Measurements from ENCODE around the gene CTXN1. TPM values are rescaled to one million over a fixed set of nuclear protein-coding genes. Genes with fewer than 3 reads are reported as not detected.

CTXN1 gene
- total RNA-seq, 1 experiment from 2014 or later = 71.7 TPM

GRCh38 chr19:7968796-7969554 lies 43.0 kb upstream of the CTXN1 start:
- H3K4me1 ChIP-seq (ENCODE audit: insufficient read depth, low read length, poor library complexity, severe bottlenecking) = no peaks in the 10 kb centered on the region
- BruUV-seq (replicated peaks) = no TSS peak
- POLR2A ChIA-PET (ENCODE audit: low non-redundant PET) = no interaction called here
- no peak overlapping the region for H3K27ac ChIP-seq (ENCODE audit: low read depth, low read length, poor library complexity, severe bottlenecking)
- intact Hi-C loops (cut with micrococcal nuclease; ENCODE audit: unreplicated experiment) = no loop called here
- peaks cover 60% of the 10 kb centered on the region for H3K36me3 ChIP-seq (ENCODE audit: insufficient read depth, low read length, poor library complexity, severe bottlenecking)
- H3K27me3 ChIP-seq (replicated peaks; ENCODE audit: insufficient read depth, low read depth, low read length, poor library complexity) = no peaks in the 10 kb centered on the region
- no peak overlapping the region for H3K4me3 ChIP-seq (ENCODE audit: low read depth, low read length, poor library complexity, severe bottlenecking)
- CTCF ChIA-PET = no interaction called here
- no peak for DNase-seq (ENCODE audit: low spot score)
- TF ChIP-seq EZH2 (IDR thresholded peaks at IDR 0.05; ENCODE audit: borderline replicate concordance, low read depth, low read length, poor library complexity, severe bottlenecking) = no peak
- TF ChIP-seq CTCF (conservative IDR thresholded peaks at IDR 0.05; ENCODE audit: low read depth, low read length) = no peak
- no peaks in the 10 kb centered on the region for H3K9me3 ChIP-seq (ENCODE audit: low read depth, low read length, poor library complexity, severe bottlenecking)

GRCh38 chr19:7968008-7968795 lies 42.3 kb upstream of the CTXN1 start:
- intact Hi-C loops (cut with micrococcal nuclease; ENCODE audit: unreplicated experiment) = no loop called here
- H3K9me3 ChIP-seq (ENCODE audit: low read depth, low read length, poor library complexity, severe bottlenecking) = no peaks in the 10 kb centered on the region
- no TSS peak for BruUV-seq (replicated peaks)
- no peaks in the 10 kb centered on the region for H3K4me1 ChIP-seq (ENCODE audit: insufficient read depth, low read length, poor library complexity, severe bottlenecking)
- H3K36me3 ChIP-seq (ENCODE audit: insufficient read depth, low read length, poor library complexity, severe bottlenecking) = peaks cover 59% of the 10 kb centered on the region
- POLR2A ChIA-PET (ENCODE audit: low non-redundant PET) = no interaction called here
- no peak overlapping the region for H3K4me3 ChIP-seq (ENCODE audit: low read depth, low read length, poor library complexity, severe bottlenecking)
- no peak for DNase-seq (ENCODE audit: low spot score)
- no peak for TF ChIP-seq EZH2 (IDR thresholded peaks at IDR 0.05; ENCODE audit: borderline replicate concordance, low read depth, low read length, poor library complexity, severe bottlenecking)
- TF ChIP-seq CTCF (conservative IDR thresholded peaks at IDR 0.05; ENCODE audit: low read depth, low read length) = no peak
- no peak overlapping the region for H3K27ac ChIP-seq (ENCODE audit: low read depth, low read length, poor library complexity, severe bottlenecking)
- H3K27me3 ChIP-seq (replicated peaks; ENCODE audit: insufficient read depth, low read depth, low read length, poor library complexity) = no peaks in the 10 kb centered on the region
- CTCF ChIA-PET = no interaction called here

GRCh38 chr19:7965921-7966665 lies 40.2 kb upstream of the CTXN1 start:
- DNase-seq (ENCODE audit: low spot score) = no peak
- intact Hi-C loops (cut with micrococcal nuclease; ENCODE audit: unreplicated experiment) = no loop called here
- H3K4me3 ChIP-seq (ENCODE audit: low read depth, low read length, poor library complexity, severe bottlenecking) = no peak overlapping the region
- POLR2A ChIA-PET (ENCODE audit: low non-redundant PET) = no interaction called here
- no peaks in the 10 kb centered on the region for H3K9me3 ChIP-seq (ENCODE audit: low read depth, low read length, poor library complexity, severe bottlenecking)
- BruUV-seq (replicated peaks) = no TSS peak
- H3K27ac ChIP-seq (ENCODE audit: low read depth, low read length, poor library complexity, severe bottlenecking) = no peak overlapping the region
- H3K36me3 ChIP-seq (ENCODE audit: insufficient read depth, low read length, poor library complexity, severe bottlenecking) = peaks cover 73% of the 10 kb centered on the region
- H3K4me1 ChIP-seq (ENCODE audit: insufficient read depth, low read length, poor library complexity, severe bottlenecking) = no peaks in the 10 kb centered on the region
- TF ChIP-seq CTCF (conservative IDR thresholded peaks at IDR 0.05; ENCODE audit: low read depth, low read length) (no peak), EZH2 (IDR thresholded peaks at IDR 0.05; ENCODE audit: borderline replicate concordance, low read depth, low read length, poor library complexity, severe bottlenecking) (no peak)
- CTCF ChIA-PET = interaction anchor here (0.6 kb wide), 1 partner anchor 81 kb away, joined by 4 read pairs; no protein-coding TSS in a partner anchor
- H3K27me3 ChIP-seq (replicated peaks; ENCODE audit: insufficient read depth, low read depth, low read length, poor library complexity) = no peaks in the 10 kb centered on the region
